ENCODE measurements around the gene GYPC. TPM values are rescaled to one million over a fixed set of nuclear protein-coding genes. Genes with fewer than 3 reads are reported as not detected.

Gene GYPC
- total RNA-seq, 1 donor from 2014 or later: 41.4 TPM

DNA sequence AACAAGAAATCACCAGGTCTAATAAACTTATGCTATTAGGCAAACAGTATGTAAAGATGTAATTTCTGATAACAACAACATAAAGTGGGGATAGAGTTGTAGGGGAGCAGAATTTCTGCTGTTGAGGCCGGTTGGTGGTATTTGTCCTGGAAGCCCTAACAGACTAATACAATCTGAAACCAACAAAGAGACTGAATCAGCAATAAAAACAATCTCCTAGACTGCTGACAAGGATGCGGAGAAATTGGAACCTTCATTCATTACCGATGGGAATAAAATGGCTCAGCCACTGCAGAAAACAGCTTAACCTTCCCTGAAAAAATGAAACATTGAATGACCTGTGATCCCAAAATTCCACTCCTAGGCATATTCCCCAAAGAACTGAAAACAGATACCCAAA lies 88.7 kb downstream of the GYPC start:
- Mint-ChIP-seq H3K27me3 (ENCODE audit: low read depth) (peaks cover 16% of the 10 kb centered on the region), H3K4me3 (no peak overlapping the region), H3K9me3 (peaks cover 14% of the 10 kb centered on the region), H3K36me3 (no peaks in the 10 kb centered on the region), H3K4me1 (no peaks in the 10 kb centered on the region), H3K27ac (no peak overlapping the region)
- no peak for TF ChIP-seq CTCF (IDR thresholded peaks at IDR 0.05; ENCODE audit: unreplicated experiment)
- no peak for DNase-seq (ENCODE audit: low spot score in 2 of 2, unreplicated experiment in 2 of 2)

Other genes starting within 250 kb of the GYPC start
- gene TEX51, start 242.7 kb downstream of the GYPC start, total RNA-seq: not detected in 3 replicates